Uterus (tissue), 4 donors: Measurements from ENCODE around the gene CTIF. TPM values are rescaled to one million over a fixed set of nuclear protein-coding genes. Genes with fewer than 3 reads are reported as not detected.
"Not testable (repeated sequence)": the region's sequence is repeated elsewhere in the genome, so short reads cannot be mapped to it uniquely, and the experiment has no call there.

Experiments
- DNase-seq, 2 donors: peaks; one replicate each; pipeline ENCODE4 v3.0.0-alpha.2; 2019 to 2020
- H3K27ac ChIP-seq, 2 donors: fragments of 200-600 bp; sonication (generic); 1 replicate in 1 of 2; 2 replicates in 1 of 2; pipeline ENCODE4 v1.5.1; 2016 to 2018
- H3K27me3 ChIP-seq, 2 donors: fragments of 200-600 bp; sonication (generic); one replicate each; pipeline ENCODE4 v1.5.1; 2018 to 2019; ENCODE audit warnings: control low read depth in 1 of 2
- H3K36me3 ChIP-seq, 2 donors: fragments of 200-600 bp; sonication (generic); one replicate each; pipeline ENCODE4 v1.5.1; 2019; ENCODE audit warnings: control low read depth in 1 of 2
- H3K4me1 ChIP-seq, 2 donors: fragments of 200-600 bp; sonication (generic); one replicate each; pipeline ENCODE4 v1.5.1; 2018 to 2019; ENCODE audit warnings: control low read depth in 1 of 2
- H3K4me3 ChIP-seq, 2 donors: fragments of 200-600 bp; sonication (generic); 1 replicate in 1 of 2; 2 replicates in 1 of 2; pipeline ENCODE4 v1.5.1; 2018 to 2019; ENCODE audit warnings: mild to moderate bottlenecking in 1 of 2
- H3K9me3 ChIP-seq, 2 donors: fragments of 200-600 bp; sonication (generic); one replicate each; pipeline ENCODE4 v1.5.1; 2019; ENCODE audit warnings: control low read depth in 1 of 2
- POLR2A ChIP-seq, 2 donors: fragments of 450-650 bp; IDR thresholded peaks; one replicate each; pipeline ENCODE4 v1.6.1; 2016; ENCODE audit warnings: antibody characterized with exemption in 2 of 2, mild to moderate bottlenecking in 1 of 2, moderate library complexity in 1 of 2
- intact Hi-C: fragments of 100-400 bp; cut with DNase I; formaldehyde crosslinking; loops from one replicate; pipeline ENCODE4 v1.15.1; 2023; ENCODE audit warnings: low total_unique reads
- total RNA-seq, 4 donors: library from RNA; depleted of rRNA in 3 of 4; stranded (reverse); fragments of >200 nt in 3 of 4; gene quantifications; one replicate each; pipeline versions ENCODE4 v1.1.0 to v1.2.4, GENCODE V29; 2014 to 2023
- TF ChIP-seq, protein P1 (sequence below), 4 experiments: fragments of 200-600 bp in 2 of 4; fragments of 450-650 bp in 2 of 4; sonication (generic) in 2 of 4; IDR thresholded peaks; one replicate each; pipeline ENCODE4 v1.5.1; 2016 to 2019; ENCODE audit warnings: antibody characterized with exemption in 4 of 4, mild to moderate bottlenecking in 2 of 4, moderate library complexity in 1 of 4
- donor health status: DM: yes; HTN: yes; CAD: no.

The CTIF gene
- total RNA-seq, 4 donors from 2014 or later: 11.3 to 94.3 (median 48.0) TPM

DNA sequence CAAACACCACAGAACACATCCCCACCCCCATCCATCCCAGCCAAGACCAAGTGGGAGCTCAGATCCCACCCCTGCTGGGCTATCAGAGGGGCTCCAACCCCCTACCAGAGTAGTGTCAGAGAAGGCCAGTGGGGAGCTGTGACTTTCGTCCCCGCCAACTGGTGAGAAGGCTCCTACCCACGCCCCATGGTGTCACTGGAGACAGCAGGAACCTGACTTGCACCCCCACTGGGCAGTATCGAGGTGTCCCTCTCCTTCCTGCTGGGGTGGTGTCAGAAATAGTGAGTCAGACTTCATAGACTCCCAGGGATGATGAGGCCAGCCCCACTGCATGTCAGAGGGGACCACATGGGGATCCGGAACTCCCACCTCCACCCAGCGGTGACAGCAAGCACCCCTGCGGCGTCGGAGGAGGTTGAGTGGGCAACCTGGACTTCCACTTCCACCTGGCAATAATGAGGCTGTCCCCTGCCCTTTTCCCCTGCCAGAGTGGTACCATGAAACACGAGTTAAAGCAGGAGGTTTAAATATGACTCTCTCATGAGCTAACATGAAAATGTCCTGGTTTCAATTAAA is 106.7 kb downstream of the CTIF start:
- intact Hi-C loops: no loop called here
- DNase-seq: peak in 1 of 2 donors; percentile 6

DNA sequence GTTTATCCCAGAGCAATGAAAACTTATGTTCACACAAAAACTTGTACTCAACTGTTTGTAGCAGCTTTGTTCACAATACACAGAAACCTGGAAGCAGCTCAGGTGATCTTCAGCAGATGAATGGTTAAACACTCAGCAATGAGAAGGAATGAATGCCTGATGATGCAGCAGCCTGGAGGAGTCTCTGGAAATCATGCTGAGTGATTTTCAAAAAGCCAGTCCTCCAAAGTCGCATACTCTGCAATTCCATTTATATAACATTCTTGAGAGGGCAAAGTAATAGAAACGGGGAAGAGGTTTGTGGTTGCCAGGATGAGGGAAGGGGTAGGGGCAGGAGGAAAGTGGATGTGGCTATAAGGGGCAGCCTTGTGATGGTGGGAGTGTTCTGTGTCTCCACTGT is 108.1 kb downstream of the CTIF start:
- Histone ChIP-seq H3K36me3 (no peaks in the 10 kb centered on the region), H3K4me3 (no peak overlapping the region), H3K27me3 (no peaks in the 10 kb centered on the region), H3K27ac (no peak overlapping the region), H3K4me1 (no peaks in the 10 kb centered on the region), H3K9me3 (no peaks in the 10 kb centered on the region)
- TF ChIP-seq, protein P1, sequence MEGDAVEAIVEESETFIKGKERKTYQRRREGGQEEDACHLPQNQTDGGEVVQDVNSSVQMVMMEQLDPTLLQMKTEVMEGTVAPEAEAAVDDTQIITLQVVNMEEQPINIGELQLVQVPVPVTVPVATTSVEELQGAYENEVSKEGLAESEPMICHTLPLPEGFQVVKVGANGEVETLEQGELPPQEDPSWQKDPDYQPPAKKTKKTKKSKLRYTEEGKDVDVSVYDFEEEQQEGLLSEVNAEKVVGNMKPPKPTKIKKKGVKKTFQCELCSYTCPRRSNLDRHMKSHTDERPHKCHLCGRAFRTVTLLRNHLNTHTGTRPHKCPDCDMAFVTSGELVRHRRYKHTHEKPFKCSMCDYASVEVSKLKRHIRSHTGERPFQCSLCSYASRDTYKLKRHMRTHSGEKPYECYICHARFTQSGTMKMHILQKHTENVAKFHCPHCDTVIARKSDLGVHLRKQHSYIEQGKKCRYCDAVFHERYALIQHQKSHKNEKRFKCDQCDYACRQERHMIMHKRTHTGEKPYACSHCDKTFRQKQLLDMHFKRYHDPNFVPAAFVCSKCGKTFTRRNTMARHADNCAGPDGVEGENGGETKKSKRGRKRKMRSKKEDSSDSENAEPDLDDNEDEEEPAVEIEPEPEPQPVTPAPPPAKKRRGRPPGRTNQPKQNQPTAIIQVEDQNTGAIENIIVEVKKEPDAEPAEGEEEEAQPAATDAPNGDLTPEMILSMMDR (IDR thresholded peaks at IDR 0.05): no peak
- no peak for TF ChIP-seq POLR2A (IDR thresholded peaks at IDR 0.05)
- no peak for DNase-seq
- intact Hi-C loops: no loop called here

More for the DNA sequence above, 106.7 kb downstream of the CTIF start:
- Histone ChIP-seq H3K9me3 (no peaks in the 10 kb centered on the region), H3K27me3 (no peaks in the 10 kb centered on the region), H3K4me3 (no peak overlapping the region), H3K4me1 (no peaks in the 10 kb centered on the region), H3K36me3 (no peaks in the 10 kb centered on the region), H3K27ac (no peak overlapping the region)
- TF ChIP-seq, protein P1 (IDR thresholded peaks at IDR 0.05): no peak
- TF ChIP-seq POLR2A (IDR thresholded peaks at IDR 0.05): no peak

DNA sequence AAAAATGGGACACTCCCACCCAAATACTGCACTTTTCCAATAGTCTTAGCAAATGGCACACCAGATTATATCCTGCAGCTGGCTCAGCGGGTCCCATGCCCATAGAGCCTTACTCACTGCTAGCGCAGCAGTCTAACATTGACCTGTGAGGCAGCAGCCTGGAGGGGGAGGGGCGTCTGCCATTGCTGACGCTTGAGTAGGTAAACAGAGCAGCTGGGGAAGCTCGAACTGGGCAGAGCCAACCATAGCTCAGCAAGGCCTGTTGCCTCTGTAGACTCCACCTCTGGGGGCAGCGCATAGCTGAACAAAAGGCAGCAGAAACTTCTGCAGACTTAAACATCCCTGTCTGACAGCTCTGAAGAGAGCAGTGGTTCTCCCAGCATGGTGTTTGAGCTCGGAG is 110.4 kb downstream of the CTIF start:
- intact Hi-C loops: no loop called here
- DNase-seq: no peak

DNA sequence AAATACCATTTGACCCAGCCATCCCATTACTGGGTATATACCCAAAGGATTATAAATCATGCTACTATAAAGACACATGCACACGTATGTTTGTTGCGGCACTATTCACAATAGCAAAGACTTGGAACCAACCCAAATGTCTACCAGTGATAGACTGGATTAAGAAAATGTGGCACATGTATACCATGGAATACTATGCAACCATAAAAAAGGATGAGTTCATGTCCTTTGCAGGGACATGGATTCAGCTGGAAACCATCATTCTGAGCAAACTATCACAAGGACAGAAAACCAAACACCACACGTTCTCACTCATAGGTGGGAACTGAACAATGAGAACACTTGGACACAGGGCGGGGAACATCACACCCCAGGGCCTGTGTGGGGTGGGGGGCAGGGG is 115.8 kb downstream of the CTIF start:
- intact Hi-C loops: not testable (repeated sequence)

More for the DNA sequence above, 110.4 kb downstream of the CTIF start:
- H3K4me1 ChIP-seq: no peaks in the 10 kb centered on the region
- H3K36me3 ChIP-seq: no peaks in the 10 kb centered on the region
- TF ChIP-seq, protein P1 (IDR thresholded peaks at IDR 0.05): no peak
- no peak for TF ChIP-seq POLR2A (IDR thresholded peaks at IDR 0.05)
- no peaks in the 10 kb centered on the region for H3K27me3 ChIP-seq
- no peak overlapping the region for H3K27ac ChIP-seq
- H3K4me3 ChIP-seq: no peak overlapping the region
- H3K9me3 ChIP-seq: no peaks in the 10 kb centered on the region

DNA sequence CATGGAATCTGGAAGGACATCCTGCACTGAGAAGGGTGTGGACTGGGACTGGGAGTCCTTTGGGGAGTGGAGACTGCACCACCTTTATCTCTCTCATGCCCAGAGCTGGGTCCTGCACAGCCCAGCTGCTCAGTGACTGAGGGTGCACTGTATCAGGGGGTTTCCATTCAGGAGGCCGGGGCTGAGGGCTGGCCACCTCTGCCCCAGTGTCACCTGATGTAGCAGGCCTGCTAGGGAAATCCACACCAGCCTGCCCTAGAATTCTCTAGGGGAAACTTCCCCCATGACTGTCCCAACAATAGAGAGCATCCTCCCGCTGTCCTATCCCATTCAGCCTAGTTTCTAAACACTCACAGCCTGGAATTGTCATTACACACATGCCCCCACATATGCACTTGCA is 116.7 kb downstream of the CTIF start:
- no peak overlapping the region for H3K27ac ChIP-seq

More for the DNA sequence above, 115.8 kb downstream of the CTIF start:
- H3K4me1 ChIP-seq, H3K36me3 ChIP-seq, H3K4me3 ChIP-seq, H3K27ac ChIP-seq, H3K27me3 ChIP-seq, DNase-seq, H3K9me3 ChIP-seq: not testable (repeated sequence)

More for the DNA sequence above, 116.7 kb downstream of the CTIF start:
- TF ChIP-seq POLR2A (IDR thresholded peaks at IDR 0.05): no peak
- TF ChIP-seq, protein P1 (IDR thresholded peaks at IDR 0.05): no peak
- H3K4me3 ChIP-seq: no peak overlapping the region
- intact Hi-C loops: no loop called here
- H3K27me3 ChIP-seq: no peaks in the 10 kb centered on the region
- H3K4me1 ChIP-seq: no peaks in the 10 kb centered on the region
- H3K36me3 ChIP-seq: no peaks in the 10 kb centered on the region
- DNase-seq: no peak
- no peaks in the 10 kb centered on the region for H3K9me3 ChIP-seq
